Breast epithelium (tissue), 4 donors: ENCODE measurements around the gene DCBLD1. TPM values are rescaled to one million over a fixed set of nuclear protein-coding genes. Genes with fewer than 3 reads are reported as not detected.
"Not testable (repeated sequence)": the region's sequence is repeated elsewhere in the genome, so short reads cannot be mapped to it uniquely, and the experiment has no call there.

Source experiments
- DNase-seq, 2 donors: peaks; one replicate each; pipeline ENCODE4 v3.0.0-alpha.2; 2019; ENCODE audit warnings: low spot score in 2 of 2
- H3K27ac ChIP-seq, 2 donors: fragments of 200-600 bp; sonication (generic) in 1 of 2; one replicate each; pipeline ENCODE4 v1.5.1; 2016 to 2019; ENCODE audit warnings: mild to moderate bottlenecking in 1 of 2
- H3K27me3 ChIP-seq, 2 donors: fragments of 200-600 bp; sonication (generic) in 1 of 2; one replicate each; pipeline versions ENCODE4 v1.5.1 to v1.6.0; 2017 to 2019; ENCODE audit warnings: control low read depth in 1 of 2, mild to moderate bottlenecking in 1 of 2
- H3K36me3 ChIP-seq: fragments of 200-600 bp; one replicate; pipeline ENCODE4 v1.5.1; 2019
- H3K4me1 ChIP-seq, 2 donors: fragments of 200-600 bp; sonication (generic); one replicate each; pipeline ENCODE4 v1.5.1; 2016 to 2019; ENCODE audit warnings: control low read depth in 1 of 2
- H3K4me3 ChIP-seq, 3 donors: fragments of 200-600 bp; sonication (generic); 1 replicate in 2 of 3; 2 replicates in 1 of 3; pipeline ENCODE4 v1.5.1; 2016 to 2019; ENCODE audit warnings: mild to moderate bottlenecking in 3 of 3, moderate library complexity in 2 of 3
- H3K9me3 ChIP-seq, 2 donors: fragments of 200-600 bp; sonication (generic) in 1 of 2; one replicate each; pipeline ENCODE4 v1.5.1; 2016 to 2019; ENCODE audit warnings: control low read depth in 1 of 2
- CTCF ChIP-seq, 3 donors: fragments of 450-650 bp; IDR thresholded peaks; one replicate each; pipeline ENCODE4 v1.5.1; 2016 to 2017; ENCODE audit warnings: antibody characterized with exemption in 3 of 3, mild to moderate bottlenecking in 3 of 3, moderate library complexity in 3 of 3
- POLR2A ChIP-seq: fragments of 450-650 bp; IDR thresholded peaks from one replicate; pipeline ENCODE4 v1.6.1; 2016; ENCODE audit warnings: antibody characterized with exemption, mild to moderate bottlenecking, moderate library complexity
- POLR2AphosphoS5 ChIP-seq, 3 donors: sonication (generic); formaldehyde crosslinking; IDR thresholded peaks; one replicate each; pipeline ENCODE4 v1.6.1; 2017; ENCODE audit warnings: antibody characterized with exemption in 3 of 3
- intact Hi-C: fragments of 100-400 bp; cut with DNase I; formaldehyde crosslinking; loops from one replicate; pipeline ENCODE4 v1.15.1; 2023; ENCODE audit warnings: low total_unique reads
- total RNA-seq, 3 donors: library from RNA; depleted of rRNA; stranded (reverse); fragments of >200 nt; gene quantifications; one replicate each; pipeline ENCODE4 v1.1.0, GENCODE V29; 2016

Gene DCBLD1
- total RNA-seq, 3 donors from 2014 or later: 10.4 to 16.0 (median 11.8) TPM

- H3K27me3 ChIP-seq: no peaks in the 10 kb centered on the region
- H3K36me3 ChIP-seq: no peaks in the 10 kb centered on the region
- no peaks in the 10 kb centered on the region for H3K4me1 ChIP-seq
- no peaks in the 10 kb centered on the region for H3K9me3 ChIP-seq
- no peak overlapping the region for H3K4me3 ChIP-seq
- TF ChIP-seq CTCF (IDR thresholded peaks at IDR 0.05): no peak
- no peak overlapping the region for H3K27ac ChIP-seq
- intact Hi-C loops: no loop called here
- no peak for DNase-seq
Observed at GRCh38 chr6:117512056-117512828, 29.8 kb downstream of the DCBLD1 start.

- TF ChIP-seq CTCF (IDR thresholded peaks at IDR 0.05): no peak
- TF ChIP-seq POLR2AphosphoS5 (IDR thresholded peaks at IDR 0.05): no peak
- TF ChIP-seq POLR2A: no peak
- no peaks in the 10 kb centered on the region for H3K9me3 ChIP-seq
- H3K36me3 ChIP-seq: no peaks in the 10 kb centered on the region
- no peaks in the 10 kb centered on the region for H3K4me1 ChIP-seq
- intact Hi-C loops: no loop called here
- no peak overlapping the region for H3K4me3 ChIP-seq
- H3K27ac ChIP-seq: no peak overlapping the region
- DNase-seq: no peak
- no peaks in the 10 kb centered on the region for H3K27me3 ChIP-seq
Observed at GRCh38 chr6:117512987-117513573, 30.6 kb downstream of the DCBLD1 start.

GRCh38 chr6:117513778-117514365 is 31.4 kb downstream of the DCBLD1 start:
- H3K27ac ChIP-seq: no peak overlapping the region
- H3K9me3 ChIP-seq: no peaks in the 10 kb centered on the region
- intact Hi-C loops: no loop called here
- H3K27me3 ChIP-seq: no peaks in the 10 kb centered on the region
- TF ChIP-seq POLR2A (no peak), POLR2AphosphoS5 (IDR thresholded peaks at IDR 0.05) (no peak), CTCF (IDR thresholded peaks at IDR 0.05) (no peak)
- H3K4me1 ChIP-seq: no peaks in the 10 kb centered on the region
- no peak for DNase-seq
- H3K36me3 ChIP-seq: no peaks in the 10 kb centered on the region
- H3K4me3 ChIP-seq: no peak overlapping the region

GRCh38 chr6:117514655-117515054 is 32.2 kb downstream of the DCBLD1 start:
- intact Hi-C loops: loop anchor here (1.0 kb wide), 1 partner anchor 8 kb away; no protein-coding TSS in a partner anchor
- Histone ChIP-seq H3K9me3 (no peaks in the 10 kb centered on the region), H3K27ac (no peak overlapping the region), H3K36me3 (no peaks in the 10 kb centered on the region), H3K4me3 (no peak overlapping the region), H3K27me3 (no peaks in the 10 kb centered on the region), H3K4me1 (no peaks in the 10 kb centered on the region)
- TF ChIP-seq POLR2A (no peak), CTCF (IDR thresholded peaks at IDR 0.05) (no peak), POLR2AphosphoS5 (IDR thresholded peaks at IDR 0.05) (no peak)
- DNase-seq: no peak

GRCh38 chr6:117515326-117515725 is 32.9 kb downstream of the DCBLD1 start:
- Histone ChIP-seq H3K4me3 (no peak overlapping the region), H3K27ac (no peak overlapping the region), H3K27me3 (no peaks in the 10 kb centered on the region), H3K9me3 (no peaks in the 10 kb centered on the region), H3K4me1 (no peaks in the 10 kb centered on the region), H3K36me3 (no peaks in the 10 kb centered on the region)
- TF ChIP-seq POLR2AphosphoS5 (IDR thresholded peaks at IDR 0.05) (no peak), CTCF (IDR thresholded peaks at IDR 0.05) (no peak), POLR2A (no peak)
- DNase-seq: no peak
- intact Hi-C loops: loop anchor here (1.0 kb wide), 1 partner anchor 9 kb away; no protein-coding TSS in a partner anchor

- H3K4me1 ChIP-seq, intact Hi-C loops, H3K36me3 ChIP-seq, DNase-seq, H3K27ac ChIP-seq, H3K27me3 ChIP-seq, H3K9me3 ChIP-seq, H3K4me3 ChIP-seq: not testable (repeated sequence)
Observed at GRCh38 chr6:117517995-117518394, 35.5 kb downstream of the DCBLD1 start.
